SK-N-SH (cell line): ENCODE measurements around the gene ZSWIM3. TPM values are rescaled to one million over a fixed set of nuclear protein-coding genes. Genes with fewer than 3 reads are reported as not detected.

Experiments
- CTCF ChIA-PET: fragments of 300-600, 350-600 bp; formaldehyde crosslinking; extraction: SDS; loops from one replicate; lab custom pipeline; 2021; lab: Yijun Ruan, JAX
- POLR2A ChIA-PET: fragments of 350-600 bp; sonication (Branson Sonifier 250); formaldehyde crosslinking; extraction: SDS; loops from one replicate; lab custom pipeline; 2020; ENCODE audit warnings: antibody characterized with exemption, inconsistent platforms; lab: Yijun Ruan, JAX
- DNase-seq: peaks from one replicate; pipeline ENCODE4 v3.0.0; 2012
- H2AFZ ChIP-seq: fragments of 200-600 bp; sonication (generic); 2 replicates; pipeline ENCODE4 v1.8.1; 2016; ENCODE audit warnings: antibody characterized with exemption, mild to moderate bottlenecking, low read depth
- H3F3A ChIP-seq: fragments of 200-600 bp; sonication (generic); replicated peaks from 2 replicates; pipeline ENCODE3; 2016; ENCODE audit warnings: antibody characterized with exemption, mild to moderate bottlenecking; ENCODE audit not compliant: insufficient read depth
- H3K27ac ChIP-seq, 2 experiments: fragments of 200-500 bp in 1 of 2; fragments of 200-600 bp in 1 of 2; sonication (Bioruptor generic) in 1 of 2; sonication (generic), shearing (Covaris generic) in 1 of 2; 2 replicates each; pipeline versions ENCODE4 v1.5.1 to v1.6.1; 2014 to 2016; ENCODE audit warnings: low read depth in 2 of 2, inconsistent platforms in 1 of 2, low read length in 1 of 2, mild to moderate bottlenecking in 1 of 2, mixed read lengths in 1 of 2
- H3K27me3 ChIP-seq: fragments of 200-600 bp; sonication (generic), shearing (Covaris generic); 2 replicates; pipeline ENCODE4 v1.6.1; 2016; ENCODE audit warnings: mixed run types; ENCODE audit not compliant: insufficient read depth
- H3K36me3 ChIP-seq, 2 experiments: fragments of 200-500 bp in 1 of 2; fragments of 200-600 bp in 1 of 2; sonication (Bioruptor generic) in 1 of 2; sonication (generic) in 1 of 2; replicated peaks in 1 of 2; 2 replicates each; pipeline versions ENCODE3 to v1.5.1; 2014 to 2016; ENCODE audit warnings: low read length in 1 of 2, mild to moderate bottlenecking in 1 of 2; ENCODE audit not compliant: insufficient read depth in 2 of 2, control insufficient read depth in 1 of 2
- H3K4me1 ChIP-seq, 2 experiments: fragments of 200-500 bp in 1 of 2; fragments of 200-600 bp in 1 of 2; sonication (Bioruptor generic) in 1 of 2; sonication (generic), shearing (Covaris generic) in 1 of 2; 2 replicates each; pipeline versions ENCODE4 v1.5.1 to v1.6.1; 2014 to 2016; ENCODE audit warnings: low read depth in 1 of 2, low read length in 1 of 2, mixed run types in 1 of 2; ENCODE audit not compliant: insufficient read depth in 2 of 2, control insufficient read depth in 1 of 2
- H3K4me2 ChIP-seq: fragments of 200-600 bp; sonication (generic), shearing (Covaris generic); 2 replicates; pipeline ENCODE4 v1.6.1; 2017; ENCODE audit warnings: mixed run types
- H3K4me3 ChIP-seq, 2 experiments: fragments of 200-500 bp in 1 of 2; fragments of 200-600 bp in 1 of 2; sonication (Bioruptor generic) in 1 of 2; sonication (generic), shearing (Covaris generic) in 1 of 2; 2 replicates each; pipeline versions ENCODE4 v1.5.1 to v1.8.1; 2014 to 2016; ENCODE audit warnings: low read depth in 2 of 2, inconsistent platforms in 1 of 2, low read length in 1 of 2, mild to moderate bottlenecking in 1 of 2, mixed read lengths in 1 of 2, moderate library complexity in 1 of 2
- H3K79me2 ChIP-seq: fragments of 200-600 bp; sonication (generic); 2 replicates; pipeline ENCODE4 v1.8.1; 2017; ENCODE audit warnings: mild to moderate bottlenecking; ENCODE audit not compliant: insufficient read depth
- H3K9ac ChIP-seq: fragments of 200-600 bp; sonication (generic); 2 replicates; pipeline ENCODE4 v1.6.1; 2017; ENCODE audit warnings: mixed run types
- H3K9me2 ChIP-seq: fragments of 200-600 bp; sonication (generic); 2 replicates; pipeline ENCODE4 v1.6.1; 2017; ENCODE audit warnings: mixed run types
- H3K9me3 ChIP-seq: fragments of 200-600 bp; sonication (generic); 2 replicates; pipeline ENCODE4 v1.6.1; 2017; ENCODE audit warnings: mixed run types, mild to moderate bottlenecking, moderate library complexity
- H4K20me1 ChIP-seq: fragments of 200-600 bp; sonication (generic); 2 replicates; pipeline ENCODE4 v1.6.1; 2017; ENCODE audit warnings: mild to moderate bottlenecking, mixed run types; ENCODE audit not compliant: insufficient read depth
- CTCF ChIP-seq: fragments of 200-600 bp; sonication (generic); IDR thresholded peaks from 2 replicates; pipeline ENCODE4 v1.6.1; 2017; ENCODE audit warnings: antibody characterized with exemption, mild to moderate bottlenecking, moderate library complexity
- GATA2 ChIP-seq: sonication (generic); formaldehyde crosslinking; IDR thresholded peaks from 2 replicates; pipeline ENCODE4 v1.5.0; 2020; ENCODE audit warnings: mild to moderate bottlenecking, missing genetic modification reagents
- MAX ChIP-seq: IDR thresholded peaks from 2 replicates; pipeline ENCODE4 v1.4.0; 2012; ENCODE audit warnings: low read depth
- MXI1 ChIP-seq: IDR thresholded peaks from 2 replicates; pipeline ENCODE4 v1.6.1; 2012; ENCODE audit warnings: mild to moderate bottlenecking, low read depth, low read length, improper control_type of control experiment
- NFIC ChIP-seq: IDR thresholded peaks from 2 replicates; pipeline ENCODE4 v1.4.0; 2012; ENCODE audit warnings: borderline replicate concordance
- NRF1 ChIP-seq: IDR thresholded peaks from 2 replicates; pipeline ENCODE4 v1.6.1; 2012; ENCODE audit warnings: low read depth, mild to moderate bottlenecking, low read length
- PBX3 ChIP-seq: IDR thresholded peaks from 2 replicates; pipeline ENCODE4; 2012
- RAD21 ChIP-seq: IDR thresholded peaks from 2 replicates; pipeline ENCODE4 v1.6.1; 2012; ENCODE audit warnings: mild to moderate bottlenecking, low read length
- RCOR1 ChIP-seq: fragments of 150-350 bp; IDR thresholded peaks from 2 replicates; pipeline ENCODE4 v1.6.1; 2017; ENCODE audit warnings: antibody characterized with exemption, low read length
- SIN3A ChIP-seq: IDR thresholded peaks from 2 replicates; pipeline ENCODE4 v1.6.1; 2012; ENCODE audit warnings: low read depth, mild to moderate bottlenecking, low read length, moderate library complexity, borderline replicate concordance
- SMC3 ChIP-seq: IDR thresholded peaks from 2 replicates; pipeline ENCODE4 v1.6.1; 2012; ENCODE audit warnings: low read depth, low read length, improper control_type of control experiment
- TEAD4 ChIP-seq: IDR thresholded peaks from 2 replicates; pipeline ENCODE4 v1.4.0; 2012; ENCODE audit warnings: mild to moderate bottlenecking, borderline replicate concordance; ENCODE audit not compliant: insufficient read depth
- WGBS: methylation state at CpG from one replicate; pipeline ENCODE4 v1.1.6; 2017; ENCODE audit warnings: low lambda C conversion rate; 5-methylcytosine and 5-hydroxymethylcytosine counted together
- polyA plus RNA-seq, 3 experiments: library from polyadenylated mRNA; depleted of rRNA; stranded (reverse); fragments of >200 nt; gene quantifications; 2 replicates each; pipeline ENCODE4 v1.2.3, GENCODE V29; 2012

The ZSWIM3 gene
- polyA plus RNA-seq, 1 of the 3 experiments (the other 2 are of a cell fraction), result 2.3 TPM

- Histone ChIP-seq H4K20me1 (no peaks in the 10 kb centered on the region), H3K36me3 (peaks cover 5 to 23% of the 10 kb centered on the region in 2 experiments), H3K27me3 (no peaks in the 10 kb centered on the region), H3K9me2 (no peaks in the 10 kb centered on the region), H3K79me2 (peaks cover 19% of the 10 kb centered on the region; the same call in 1 of the 2 replicates), H3K4me1 (peaks cover 0 to 9% of the 10 kb centered on the region in 2 experiments; a peak in 2 of 4 replicates), H3F3A (peaks cover 5% of the 10 kb centered on the region), H3K4me2 (peak overlapping the region; percentile 94), H3K9me3 (no peaks in the 10 kb centered on the region), H3K27ac (peak overlapping the region; percentile 58 to 89), H2AFZ (peak overlapping the region; percentile 72), H3K9ac (peak overlapping the region; percentile 82), H3K4me3 (peak overlapping the region; percentile 78 to 90)
- ChIA-PET CTCF (interaction anchor here (0.7 to 4.5 kb wide), 33 partner anchors 7 to 97 kb away, joined by 3 to 41 read pairs (median 6); partner anchors contain the start of genes ACOT8, PCIF1, PLTP and ZSWIM1), POLR2A (interaction anchor here (0.7 to 2.8 kb wide), 11 partner anchors 9 to 81 kb away, joined by 3 to 26 read pairs (median 5); partner anchors contain the start of genes ACOT8, PCIF1, PLTP and SNX21)
- 40% methylated on average over 9 of the region's 79 CpGs for WGBS
- peak; percentile 91 for DNase-seq
- TF ChIP-seq SIN3A (peak; percentile 61; the same call in 1 of the 2 replicates), PBX3 (no peak), GATA2 (no peak), NFIC (peak; percentile 37), CTCF (peak; percentile 68), SMC3 (peak; percentile 42), NRF1 (peak; percentile 41), RCOR1 (peak; percentile 44; the same call in 1 of the 2 replicates), TEAD4 (no peak), MAX (peak; percentile 77), MXI1 (peak; percentile 94), RAD21 (peak; percentile 62)
Observed at GRCh38 chr20:45890077-45890984, 32.9 kb downstream of the ZSWIM3 start.
